ENCODE data around the gene UBXN11.

UBXN11 gene

GRCh38 chr1:26259005-26259404 lies 47.4 kb downstream of the UBXN11 start:
- no peak for DNase-seq

GRCh38 chr1:26257222-26257621 lies 49.2 kb downstream of the UBXN11 start:
- no peak for DNase-seq

- no peak for DNase-seq
Observed at GRCh38 chr1:26254404-26254803, 52.0 kb downstream of the UBXN11 start.

DNA sequence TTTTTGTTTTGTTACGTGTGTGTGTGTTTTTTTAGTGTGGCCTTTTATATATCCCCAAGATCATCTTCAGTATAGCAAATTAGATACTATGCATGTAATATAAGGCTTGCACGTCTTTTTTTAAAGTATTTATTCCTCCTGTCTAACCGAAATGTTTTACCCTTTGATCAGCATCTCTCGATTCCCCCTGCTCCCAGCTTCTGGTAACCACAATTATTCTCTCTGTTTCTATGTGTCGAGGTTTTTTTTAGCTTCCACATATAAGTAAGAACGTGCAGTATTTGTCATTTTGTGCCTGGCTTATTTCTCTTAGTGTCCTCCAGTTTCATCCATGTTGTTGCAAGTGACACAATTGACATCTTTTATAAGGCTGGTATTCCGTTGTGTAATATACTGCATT lies 53.7 kb downstream of the UBXN11 start:
- DNase-seq = no peak

- DNase-seq = no peak
Observed at GRCh38 chr1:26239936-26240335, 66.5 kb downstream of the UBXN11 start.

- no peak for DNase-seq
Observed at GRCh38 chr1:26237230-26237966, 69.0 kb downstream of the UBXN11 start.

DNA sequence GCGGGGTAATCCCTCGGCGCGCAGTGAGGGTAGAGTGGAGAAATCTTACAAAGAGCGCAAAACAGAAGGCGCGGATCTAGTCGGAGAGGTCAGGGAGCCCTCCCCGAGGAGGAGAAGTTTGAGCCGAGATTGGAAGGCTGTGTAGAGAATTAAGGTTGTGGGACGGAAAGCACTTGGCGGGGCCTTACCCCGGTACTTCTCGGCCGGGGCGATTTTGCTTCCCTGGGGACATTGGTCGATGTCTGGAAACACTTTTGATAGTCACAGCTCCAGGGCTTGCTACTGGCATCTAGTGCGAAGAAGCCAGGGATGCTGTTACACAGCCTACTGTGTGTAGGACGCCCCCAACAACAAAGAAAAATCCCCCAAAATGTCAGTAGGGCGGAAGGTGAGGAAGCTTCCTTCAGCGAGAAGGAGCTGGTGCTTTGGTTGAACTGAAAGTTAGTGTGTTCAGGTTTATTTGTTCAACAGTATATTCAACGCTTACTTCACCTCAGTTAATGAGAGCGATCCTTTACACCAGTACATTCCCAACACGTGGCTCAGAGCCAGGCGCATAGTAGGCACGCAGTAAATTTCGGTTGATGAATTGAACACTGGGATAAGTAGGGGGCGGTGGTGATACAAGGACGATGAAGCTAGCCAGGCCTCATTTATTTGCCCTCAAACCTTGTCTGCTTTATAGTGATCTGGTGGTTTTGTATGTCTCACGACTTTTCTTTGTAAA lies 71.6 kb downstream of the UBXN11 start:
- DNase-seq = peak; percentile 19

- peak; percentile 96 for DNase-seq
Observed at GRCh38 chr1:26233903-26234643, 72.4 kb downstream of the UBXN11 start, which contains the start of gene CEP85. TSS of gene CEP85 (plus strand) at chr1:26234200. CDS start at chr1:26239784, 5,584 bp downstream.

All from CD4-positive, alpha-beta T cell treated with Interleukin-4 for 4 hours (primary cell).